Measurements from ENCODE around the gene CDK15.
"Not testable (repeated sequence)": the region's sequence is repeated elsewhere in the genome, so short reads cannot be mapped to it uniquely, and the experiment has no call there.

The CDK15 gene

DNA sequence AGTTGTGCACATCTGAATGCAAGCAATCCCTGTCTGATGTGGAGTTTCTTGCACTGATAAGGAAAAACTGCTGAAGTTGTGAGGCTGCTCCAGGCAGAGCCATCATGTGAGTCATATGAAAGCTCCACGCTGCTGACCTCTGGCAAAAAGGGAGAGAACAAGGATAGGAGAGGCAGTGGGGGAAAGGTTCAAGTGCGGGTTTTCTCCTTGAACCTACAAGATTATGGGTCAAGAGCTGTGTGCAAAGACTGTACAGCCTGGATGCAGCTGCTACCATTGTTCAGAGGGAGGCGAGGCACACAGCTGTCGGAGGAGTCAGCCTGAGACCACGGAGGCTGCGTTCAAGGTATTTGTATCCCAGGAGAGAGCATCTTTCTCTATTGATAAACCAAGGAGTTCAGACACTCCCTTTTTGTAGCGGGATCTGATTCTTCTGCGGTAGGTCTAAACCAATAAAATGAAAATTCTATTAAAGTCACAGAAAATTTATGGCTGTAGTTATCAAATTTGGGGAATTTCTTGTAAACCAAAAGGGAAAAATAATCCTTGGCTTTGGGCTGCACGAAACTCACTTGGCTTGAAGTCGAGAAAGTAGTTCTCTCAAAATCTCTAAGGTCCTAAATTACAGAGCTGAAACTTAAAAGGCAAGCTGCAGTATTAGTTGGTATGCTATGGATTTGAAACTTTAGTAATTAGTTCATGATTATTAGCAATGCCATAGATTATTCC is at the start of gene CDK15:
Gene CDK15 (plus strand): TSS at position 96 of the 729 bp plus-strand sequence. CDS start 128 bp downstream, at position 224.
- DNase-seq (ENCODE audit: low read depth in 2 of 2), result no peak

DNA sequence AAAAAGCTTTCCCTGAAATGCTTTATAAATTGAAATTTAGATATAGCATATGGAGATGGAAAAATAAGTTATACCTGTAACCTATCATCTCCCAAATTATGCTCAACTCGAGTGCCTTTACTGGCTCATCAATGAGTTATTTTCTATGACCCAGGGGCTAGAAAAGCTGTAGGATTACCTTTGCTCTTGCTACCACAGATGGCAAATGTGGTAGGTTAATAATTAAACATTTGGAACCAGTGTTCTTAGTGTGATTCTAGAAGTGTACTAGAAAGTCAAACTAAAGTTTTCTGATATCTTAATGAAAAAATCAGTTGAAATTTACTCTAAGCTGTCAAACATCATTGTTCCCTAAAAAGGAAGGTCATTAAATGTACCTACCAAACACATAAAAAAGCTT is 48.1 kb upstream of the CDK15 start:
- DNase-seq (ENCODE audit: low read depth in 2 of 2), result no peak

DNA sequence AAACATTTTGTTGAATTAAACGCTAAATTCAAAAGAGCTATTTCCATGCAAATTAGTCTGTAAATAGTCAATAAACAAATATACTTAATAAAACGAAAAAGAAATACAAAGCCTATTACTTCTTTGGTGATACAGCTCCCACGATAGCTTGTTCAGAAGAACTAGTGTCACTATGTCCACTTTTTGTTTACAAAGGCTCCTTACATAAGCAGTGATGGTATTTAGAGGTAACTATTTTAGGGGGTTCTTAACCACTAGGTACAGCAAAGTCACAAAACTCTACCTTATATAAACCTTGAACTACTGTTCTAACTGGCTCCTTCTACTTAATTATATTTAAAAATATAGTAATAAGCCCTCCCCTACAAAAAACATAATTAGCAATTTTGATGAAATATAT is 47.5 kb upstream of the CDK15 start:
- no peak for DNase-seq (ENCODE audit: low read depth in 2 of 2)

DNA sequence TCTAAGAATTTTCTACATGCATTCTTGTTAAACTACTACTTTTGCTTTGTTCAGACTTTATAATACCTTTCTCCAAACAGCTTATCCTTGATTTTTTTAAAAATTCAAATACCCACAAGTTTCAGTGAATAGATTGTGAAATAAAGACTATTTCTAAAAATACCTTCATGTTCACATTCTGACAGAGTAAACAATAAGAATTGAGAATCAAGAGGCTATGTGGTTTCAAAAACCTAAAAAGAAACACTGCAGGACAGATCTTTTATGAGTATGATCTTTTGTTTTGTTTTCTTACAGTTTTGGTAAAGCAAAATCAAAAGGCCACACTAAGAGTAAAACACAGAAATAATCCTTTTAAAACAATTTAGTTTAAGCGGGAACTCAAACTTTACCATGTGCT is 46.8 kb upstream of the CDK15 start:
- DNase-seq (ENCODE audit: low read depth in 2 of 2), result no peak

DNA sequence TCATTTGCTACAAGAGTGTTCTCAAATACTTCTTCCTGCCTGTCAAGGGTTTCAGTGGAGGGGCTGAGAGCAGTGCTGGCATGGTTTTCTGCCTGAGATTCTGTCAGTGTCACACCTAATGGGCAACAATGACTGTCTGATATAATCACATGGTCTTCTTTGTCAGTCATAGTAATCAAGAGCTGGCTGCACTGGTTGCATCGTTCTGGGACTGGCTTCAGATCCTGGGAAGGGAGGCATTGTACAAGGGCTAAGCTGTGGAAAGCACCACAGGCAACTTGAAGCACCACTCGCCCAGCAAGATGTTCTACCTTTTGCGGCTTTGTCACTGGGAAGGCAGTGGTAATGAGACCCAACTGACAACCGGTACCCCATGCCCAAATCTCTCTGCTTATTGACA is 45.2 kb upstream of the CDK15 start:
- no peak for DNase-seq (ENCODE audit: low read depth in 2 of 2)

DNA sequence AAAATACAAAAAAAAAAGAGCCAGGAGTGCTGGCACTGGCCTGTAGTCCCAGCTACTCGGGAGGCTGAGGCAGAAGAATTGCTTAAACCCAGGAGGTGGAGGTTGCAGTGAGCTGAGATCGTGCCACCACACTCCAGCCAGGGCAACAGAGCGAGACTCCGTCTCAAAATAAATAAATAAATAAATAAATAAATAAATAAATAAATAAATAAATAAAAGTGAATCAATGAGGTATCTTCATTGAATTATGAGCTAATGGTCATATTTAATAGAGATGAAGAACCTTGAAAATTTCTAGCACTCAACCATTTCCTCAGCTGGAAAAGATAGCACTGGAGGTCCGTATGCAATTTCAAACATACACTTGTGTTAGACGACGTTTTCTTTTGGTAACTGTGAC is 41.9 kb upstream of the CDK15 start:
- not testable (repeated sequence) for DNase-seq (ENCODE audit: low read depth in 2 of 2)

DNA sequence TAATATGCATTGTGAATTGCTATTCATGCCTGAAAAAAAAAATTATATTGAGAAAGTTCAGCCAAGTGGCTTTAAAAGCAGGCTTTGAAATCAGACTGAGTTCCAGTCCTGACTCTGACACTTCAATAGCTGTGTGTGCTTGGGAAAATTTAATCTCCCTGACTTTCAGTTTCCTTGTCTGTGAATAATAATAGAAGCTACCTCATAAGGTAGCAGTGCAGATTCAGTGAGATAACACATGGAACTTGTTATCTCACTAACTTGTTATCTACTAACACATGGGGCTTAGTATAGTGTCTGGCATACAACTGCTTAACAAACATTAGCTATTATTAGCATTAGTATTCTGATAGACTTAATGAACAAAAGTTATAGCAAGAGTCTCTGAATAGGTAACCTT is 40.5 kb upstream of the CDK15 start:
- no peak for DNase-seq (ENCODE audit: low read depth in 2 of 2)

DNA sequence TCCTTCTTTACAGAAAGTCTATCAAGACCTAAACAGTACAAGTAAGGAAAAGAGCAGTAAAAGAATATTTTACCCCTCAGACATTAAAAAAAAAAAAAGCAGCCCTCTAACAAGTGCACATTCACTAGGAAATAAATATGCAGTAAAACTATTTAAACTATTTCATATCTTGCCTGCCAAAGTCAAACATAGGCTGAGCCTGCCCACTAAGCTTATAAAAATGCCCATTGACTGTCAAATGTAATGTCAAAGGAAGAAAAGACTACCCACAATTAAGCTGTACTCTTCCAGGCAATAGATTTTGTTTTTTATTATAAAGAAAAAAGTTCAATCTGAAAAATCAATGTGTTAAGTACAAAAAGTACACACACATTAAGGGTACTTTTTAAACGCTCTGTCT is 37.4 kb upstream of the CDK15 start:
- DNase-seq (ENCODE audit: low read depth in 2 of 2), result no peak

DNA sequence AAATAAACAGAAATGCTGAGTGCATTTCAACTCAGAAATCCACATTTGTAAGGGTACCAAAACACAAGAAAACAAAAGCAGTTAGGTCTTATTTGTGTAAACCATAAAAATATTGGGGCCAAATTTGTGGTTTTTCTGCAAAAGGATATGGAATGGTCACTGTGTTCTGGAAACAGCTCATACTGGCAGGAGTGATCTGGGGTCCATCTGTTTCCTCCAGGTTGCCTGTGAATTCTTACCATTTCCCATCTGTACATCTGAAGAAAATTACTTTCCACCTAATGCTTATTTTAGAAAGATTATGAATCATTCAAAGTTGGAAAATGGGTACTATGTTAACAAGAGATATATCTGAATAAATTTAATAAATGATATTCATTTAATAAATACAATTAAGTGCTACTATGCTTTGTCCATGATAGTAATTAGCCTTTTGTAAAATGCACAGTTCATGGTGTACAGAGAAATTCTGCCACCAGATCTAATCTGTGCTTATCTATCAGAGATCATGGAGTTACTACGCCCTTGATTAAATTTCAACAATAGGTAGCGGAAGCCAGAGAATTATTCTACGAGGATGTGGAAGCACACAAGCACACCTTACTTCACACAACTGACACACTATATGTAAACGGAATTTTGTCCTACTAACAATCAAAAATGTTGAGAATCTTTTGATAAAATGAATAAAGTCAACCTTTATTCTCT is 36.5 kb upstream of the CDK15 start:
- no peak for DNase-seq (ENCODE audit: low read depth in 2 of 2)

DNA sequence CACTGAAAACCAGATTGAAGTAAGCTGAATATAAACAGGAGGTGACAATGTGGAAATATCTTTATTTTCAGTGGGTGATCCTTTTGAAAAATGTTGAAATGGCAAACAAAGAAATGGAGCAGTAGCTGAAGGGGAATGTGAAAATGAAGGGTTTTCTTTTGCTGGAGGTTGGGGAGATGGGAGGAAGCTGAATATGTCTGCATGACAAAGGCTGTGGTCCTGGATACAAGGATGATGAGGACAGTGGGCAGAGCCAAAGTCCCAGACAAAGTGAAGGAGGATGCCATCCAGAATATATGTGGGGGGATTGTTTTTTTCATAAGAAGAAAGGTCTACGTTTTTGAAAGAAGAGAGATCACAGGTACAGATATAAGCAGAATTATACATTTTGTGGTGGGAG is 32.3 kb upstream of the CDK15 start:
- DNase-seq (ENCODE audit: low read depth in 2 of 2), result no peak

DNA sequence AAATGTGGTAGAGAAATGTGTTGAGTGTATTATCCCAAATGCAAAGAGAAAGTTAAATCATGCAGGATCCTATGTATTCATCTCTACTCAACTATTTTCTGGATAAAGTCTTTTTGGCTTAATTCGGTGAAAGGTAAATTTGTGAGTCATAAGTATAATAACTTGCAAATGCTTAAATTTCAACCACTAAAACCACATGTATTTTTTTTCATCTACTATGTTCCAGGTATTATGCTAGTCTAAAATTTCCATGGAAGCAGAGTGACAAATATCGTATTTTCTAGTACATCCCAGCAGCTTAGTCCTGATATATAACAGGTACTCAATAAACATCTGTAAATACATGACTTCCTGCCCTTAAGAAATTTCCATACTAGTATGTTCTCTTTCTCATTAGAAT is 31.8 kb upstream of the CDK15 start:
- no peak for DNase-seq (ENCODE audit: low read depth in 2 of 2)

DNA sequence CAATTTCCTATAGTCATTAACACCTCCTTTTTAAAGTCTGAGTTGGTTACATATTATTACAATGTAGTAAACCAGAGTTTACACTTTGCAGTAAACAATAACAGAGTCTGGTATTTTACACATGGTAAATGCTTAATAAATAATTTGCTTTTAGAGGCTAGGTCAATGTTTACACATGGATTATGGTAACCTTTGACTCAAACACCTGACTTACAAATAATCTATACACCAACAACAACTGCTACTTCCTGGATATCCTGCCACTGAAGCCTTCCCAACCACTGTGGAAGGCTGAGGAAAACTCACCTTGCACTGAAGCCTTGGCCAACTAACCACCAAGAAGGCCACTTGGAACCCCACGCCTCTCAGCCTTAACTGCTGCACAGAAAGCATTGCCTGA is 31.0 kb upstream of the CDK15 start:
- no peak for DNase-seq (ENCODE audit: low read depth in 2 of 2)

DNA sequence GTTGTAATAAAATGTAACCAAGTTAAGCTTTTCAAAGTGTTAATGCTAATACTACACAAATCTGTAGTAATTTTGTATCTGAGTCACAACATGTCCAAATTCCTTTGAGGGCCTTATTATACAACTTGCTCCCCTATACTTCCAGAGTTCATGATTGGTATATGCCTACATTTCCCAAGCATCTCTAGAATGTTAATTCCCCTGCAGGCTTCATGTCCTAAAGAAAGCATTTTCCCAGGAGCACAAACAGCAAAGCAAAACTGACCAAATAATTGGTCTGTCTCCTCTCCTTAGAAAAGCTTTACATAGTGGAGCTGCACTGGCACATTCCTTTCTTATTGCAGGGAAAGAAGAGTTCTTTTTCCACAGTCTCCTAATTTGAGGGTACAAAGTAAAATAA is 29.3 kb upstream of the CDK15 start:
- DNase-seq (ENCODE audit: low read depth in 2 of 2), result no peak

DNA sequence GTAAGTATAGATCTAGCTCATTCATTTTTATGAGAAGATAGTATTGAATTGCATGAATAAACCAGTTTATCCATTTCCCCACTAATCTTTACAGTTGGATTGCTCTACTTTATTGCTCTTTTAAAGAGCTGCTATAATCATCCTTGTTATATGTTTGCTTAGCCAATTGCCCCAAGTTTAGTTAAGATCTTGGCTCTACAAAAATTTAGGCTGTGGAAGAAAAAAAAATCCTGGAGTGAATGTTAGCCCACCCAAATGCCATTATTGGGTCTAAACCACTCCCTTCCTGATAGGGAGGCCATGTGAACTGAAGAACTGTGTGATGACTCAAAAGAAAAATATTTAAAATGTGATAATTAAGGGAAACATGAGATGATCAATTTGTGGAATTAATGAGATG is 28.5 kb upstream of the CDK15 start:
- no peak for DNase-seq (ENCODE audit: low read depth in 2 of 2)

DNA sequence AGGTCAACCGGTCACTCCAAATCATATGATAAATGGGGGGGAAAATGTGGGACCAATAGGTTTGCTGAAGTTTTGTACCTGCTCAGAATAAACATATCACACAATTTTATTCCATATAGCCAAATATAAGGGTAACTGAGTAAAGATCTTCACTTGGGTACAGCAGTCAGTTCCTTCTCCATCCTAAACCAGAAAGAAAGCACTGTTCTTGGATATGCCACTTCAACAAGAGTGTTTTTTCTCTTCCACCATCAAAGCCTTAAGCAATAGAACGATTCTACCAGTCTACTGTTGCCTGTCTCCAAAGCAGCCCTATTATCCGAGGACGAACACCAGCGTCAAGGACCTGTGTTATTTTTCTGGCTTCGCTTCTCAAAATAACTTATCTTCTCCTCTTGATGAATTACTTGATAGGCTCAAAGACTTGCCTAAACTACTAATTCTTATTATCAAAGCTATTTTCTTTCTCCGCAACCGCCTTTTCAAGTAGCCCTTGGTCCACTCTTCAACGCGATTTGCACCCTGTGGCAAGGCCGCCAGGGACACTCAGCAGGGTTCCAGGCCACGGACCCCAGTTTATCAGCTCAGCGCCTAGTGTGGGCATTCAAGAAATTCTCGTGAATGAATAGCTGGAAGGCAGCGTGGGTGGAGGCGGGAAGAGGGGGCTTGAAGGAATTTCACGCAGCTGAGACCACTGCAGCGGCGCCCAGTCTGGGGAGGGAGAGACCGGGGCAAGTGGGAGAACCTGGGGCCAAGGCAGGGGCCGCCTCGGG is 26.2 kb upstream of the CDK15 start:
- no peak for DNase-seq (ENCODE audit: low read depth in 2 of 2)

DNA sequence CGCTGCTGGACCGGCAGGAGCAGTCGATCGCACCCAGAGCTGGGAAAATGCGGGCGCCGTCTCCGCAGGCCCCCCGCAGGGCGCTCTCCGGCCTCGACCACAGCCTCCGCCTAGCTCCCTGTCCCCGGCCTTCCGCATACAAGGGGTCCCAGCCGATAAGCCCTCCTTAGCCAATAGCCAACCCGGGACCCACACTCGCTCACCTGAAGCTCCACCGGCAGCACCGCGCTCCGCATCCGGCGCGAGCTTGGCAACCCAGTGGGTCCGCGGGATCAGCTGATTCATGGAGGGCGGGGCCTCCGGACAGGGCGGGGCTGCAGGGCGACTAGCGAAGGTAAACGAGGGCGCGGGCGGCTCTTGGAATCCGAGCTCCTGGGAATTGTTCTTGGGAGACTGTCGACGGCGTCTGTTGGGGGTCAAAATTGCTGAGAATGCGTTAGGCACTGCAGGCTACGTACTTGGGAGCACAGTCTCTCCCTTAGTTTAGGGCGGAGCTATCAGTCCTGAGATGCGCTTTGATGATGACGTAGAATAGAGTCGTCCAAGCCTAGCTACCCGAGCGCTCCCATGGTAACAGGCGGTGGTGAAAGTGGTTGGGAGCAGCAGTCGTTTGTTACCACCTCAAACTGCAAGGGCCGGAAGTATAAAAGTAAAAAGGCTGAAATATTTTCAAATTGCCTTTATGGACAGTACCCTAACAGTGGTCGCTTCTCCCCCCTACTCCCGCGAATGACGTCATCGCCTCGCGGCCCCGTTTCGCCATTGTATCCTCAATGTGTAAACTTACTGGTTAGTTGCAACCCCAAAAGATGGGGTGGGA is 25.5 kb upstream of the CDK15 start, which contains the start of gene ALS2:
Gene ALS2 (minus strand): TSS at position 260 of the 820 bp plus-strand sequence. CDS start 12,048 bp downstream, outside the sequence.
- peak; percentile 84 to 90 for DNase-seq (ENCODE audit: low read depth in 2 of 2)

DNA sequence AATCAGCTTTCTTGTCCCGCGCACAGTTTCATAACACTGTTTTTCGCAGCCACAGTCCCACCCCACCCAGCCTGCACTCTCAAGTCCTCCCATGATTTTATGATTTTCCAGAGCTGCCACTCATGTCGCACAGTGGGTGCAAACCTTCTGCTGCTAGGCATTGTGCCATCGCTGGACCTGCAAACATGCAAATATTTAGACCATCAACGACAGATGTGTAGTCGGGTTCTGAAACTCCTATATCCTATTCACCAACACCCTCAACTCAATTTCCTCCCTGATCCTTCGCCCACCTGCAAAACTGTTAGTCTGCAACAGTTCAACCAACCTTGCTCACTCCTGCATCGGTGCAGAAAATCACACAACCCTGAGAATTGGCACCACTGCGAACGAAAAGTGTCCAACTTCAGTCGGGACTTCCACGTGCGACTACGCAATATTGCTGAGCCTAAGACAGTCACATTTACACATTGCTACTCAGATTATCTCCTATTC is 24.7 kb upstream of the CDK15 start:
- DNase-seq (ENCODE audit: low read depth in 2 of 2), result peak in 1 of 2 donors; percentile 4

DNA sequence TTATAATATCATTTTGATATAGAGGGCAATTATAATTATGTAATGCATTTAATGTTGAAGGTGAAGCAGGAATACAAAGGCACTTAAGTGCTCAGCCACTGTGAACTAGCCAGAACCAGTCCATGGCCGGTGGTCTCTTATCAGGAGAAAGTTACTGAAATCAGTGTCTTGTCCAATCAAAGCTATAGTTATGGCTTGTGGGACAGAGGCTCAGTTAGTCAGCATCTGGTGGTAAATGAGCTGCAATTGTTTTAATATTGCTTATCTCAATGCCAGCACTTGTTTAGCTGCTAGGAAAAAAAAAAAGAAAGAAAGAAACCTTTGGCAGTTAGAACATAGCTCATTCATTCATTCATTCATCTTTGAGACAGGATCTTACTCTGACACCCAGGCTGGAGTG is 21.8 kb upstream of the CDK15 start:
- no peak for DNase-seq (ENCODE audit: low read depth in 2 of 2)

DNA sequence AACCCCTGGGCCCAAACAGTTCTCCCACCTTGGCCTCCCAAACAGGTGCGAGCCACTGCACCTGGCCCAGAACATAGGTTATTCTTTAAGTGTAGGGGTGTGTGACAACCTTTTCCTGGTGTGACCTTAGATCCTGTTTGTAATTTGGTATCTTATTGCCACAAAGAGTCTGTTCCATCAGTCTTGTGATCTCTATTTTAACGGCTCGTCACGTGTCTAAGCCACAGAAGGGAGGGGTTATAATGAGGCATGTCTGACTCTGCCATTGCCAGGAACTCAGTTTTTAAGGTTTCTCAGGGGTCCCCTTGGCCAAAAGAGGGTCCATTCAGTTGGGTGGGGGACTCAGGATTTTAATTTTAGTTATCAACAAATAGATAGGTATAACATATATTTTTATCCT is 21.2 kb upstream of the CDK15 start:
- no peak for DNase-seq (ENCODE audit: low read depth in 2 of 2)

DNA sequence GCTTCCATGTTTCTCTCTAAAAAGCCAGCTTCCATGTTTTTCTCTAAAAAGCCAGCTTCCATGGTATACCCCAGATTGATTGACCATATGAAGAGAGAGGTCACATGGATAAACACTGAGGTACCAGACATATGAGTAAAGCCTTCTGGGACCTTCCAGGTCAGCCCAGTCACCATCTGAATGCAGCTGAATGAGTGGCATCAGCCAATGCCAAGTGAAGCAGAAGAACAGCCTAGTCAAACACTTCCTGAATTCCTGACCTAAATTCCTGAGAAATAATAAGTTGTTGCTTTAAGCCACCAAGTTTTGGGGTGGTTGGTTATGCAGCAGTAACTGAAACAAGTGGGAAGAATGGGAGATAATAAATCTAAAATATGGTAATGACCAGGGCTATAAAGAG is 19.9 kb upstream of the CDK15 start:
- no peak for DNase-seq (ENCODE audit: low read depth in 2 of 2)

DNA sequence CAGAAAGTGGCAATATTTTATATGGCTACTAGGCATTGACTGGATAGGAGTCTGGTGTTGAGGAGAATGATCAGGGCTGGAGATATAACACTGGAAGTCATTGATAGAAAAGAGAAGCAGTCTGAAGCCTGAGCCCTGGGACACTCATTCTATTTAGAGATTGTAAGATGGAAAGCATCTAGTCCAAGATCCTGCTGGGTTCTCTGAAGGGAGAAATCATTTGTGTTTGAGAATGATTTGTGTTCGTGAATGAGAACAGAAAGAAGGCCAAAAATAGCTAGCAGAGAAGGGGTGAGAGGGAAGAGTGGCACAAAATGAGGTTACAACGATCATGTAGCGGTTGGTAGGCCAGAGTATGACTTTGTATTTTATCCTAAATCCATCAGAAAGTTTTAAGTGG is 18.0 kb upstream of the CDK15 start:
- no peak for DNase-seq (ENCODE audit: low read depth in 2 of 2)

DNA sequence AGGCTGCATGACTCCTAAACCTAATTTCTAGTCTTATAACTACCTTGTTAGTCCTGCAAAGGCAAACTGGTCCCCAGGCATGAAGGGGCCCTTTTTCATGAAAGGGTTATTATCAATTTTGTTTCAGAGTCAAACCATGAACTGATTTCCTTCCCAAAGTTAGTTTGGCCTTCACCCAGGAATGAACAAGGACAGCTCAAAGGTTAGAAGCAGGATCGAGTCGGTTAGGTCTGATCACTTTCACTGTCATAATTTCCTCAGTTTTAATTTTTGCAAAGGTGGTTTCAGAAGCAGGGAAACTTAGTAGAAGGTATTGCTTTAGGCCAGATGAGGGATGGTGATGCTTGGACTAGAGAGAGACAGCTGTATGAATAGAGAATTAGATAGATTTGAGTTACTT is 16.9 kb upstream of the CDK15 start:
- no peak for DNase-seq (ENCODE audit: low read depth in 2 of 2)
